Esophagus mucosa (tissue), 1 donor: ENCODE measurements around the gene ADGRL1. TPM values are rescaled to one million over a fixed set of nuclear protein-coding genes. Genes with fewer than 3 reads are reported as not detected.
"Not testable (repeated sequence)": the region's sequence is repeated elsewhere in the genome, so short reads cannot be mapped to it uniquely, and the experiment has no call there.

ENCODE experiments used
- ATAC-seq: fragments of 200-7000 bp; cut with Tn5 transposase; one replicate; pipeline ENCODE4 v1.9.1; 2020
- total RNA-seq: library from RNA; stranded (reverse); gene quantifications from one replicate; pipeline ENCODE4 v1.2.4, GENCODE V29; 2023
- donor health status: DM: yes; HTN: yes; CAD: no.

The ADGRL1 gene
- 5.5 TPM for total RNA-seq

- ATAC-seq, result peak; percentile 1
Observed at GRCh38 chr19:14205452-14206287, at the start of gene ADGRL1. Gene ADGRL1 (minus strand): TSS chr19:14206169. CDS start chr19:14183602, 22,567 bp downstream.

- ATAC-seq, result not testable (repeated sequence)
Observed at GRCh38 chr19:14255316-14255715, 49.3 kb upstream of the ADGRL1 start.

- not testable (repeated sequence) for ATAC-seq
Observed at GRCh38 chr19:14253822-14254599, 48.0 kb upstream of the ADGRL1 start.

GRCh38 chr19:14252136-14252535 lies 46.2 kb upstream of the ADGRL1 start:
- ATAC-seq, result not testable (repeated sequence)

- no peak for ATAC-seq
Observed at GRCh38 chr19:14250870-14251269, 44.9 kb upstream of the ADGRL1 start.

GRCh38 chr19:14250315-14250714 lies 44.3 kb upstream of the ADGRL1 start:
- ATAC-seq, result not testable (repeated sequence)

GRCh38 chr19:14249891-14250290 lies 43.9 kb upstream of the ADGRL1 start:
- not testable (repeated sequence) for ATAC-seq

- peak; percentile 47 for ATAC-seq
Observed at GRCh38 chr19:14249012-14249754, 43.2 kb upstream of the ADGRL1 start.

GRCh38 chr19:14248578-14249011 lies 42.6 kb upstream of the ADGRL1 start:
- peak; percentile 27 for ATAC-seq

GRCh38 chr19:14247548-14248471 lies 41.8 kb upstream of the ADGRL1 start:
- peak; percentile 34 for ATAC-seq

- not testable (repeated sequence) for ATAC-seq
Observed at GRCh38 chr19:14247205-14247547, 41.2 kb upstream of the ADGRL1 start.

- ATAC-seq, result not testable (repeated sequence)
Observed at GRCh38 chr19:14244393-14244792, 38.4 kb upstream of the ADGRL1 start.

- ATAC-seq, result not testable (repeated sequence)
Observed at GRCh38 chr19:14243718-14244117, 37.7 kb upstream of the ADGRL1 start.

GRCh38 chr19:14237014-14237941 lies 31.3 kb upstream of the ADGRL1 start:
- no peak for ATAC-seq

- not testable (repeated sequence) for ATAC-seq
Observed at GRCh38 chr19:14232945-14233344, 27.0 kb upstream of the ADGRL1 start.

- ATAC-seq, result not testable (repeated sequence)
Observed at GRCh38 chr19:14228446-14229071, 22.6 kb upstream of the ADGRL1 start.

GRCh38 chr19:14226498-14226897 lies 20.5 kb upstream of the ADGRL1 start:
- ATAC-seq, result not testable (repeated sequence)

- no peak for ATAC-seq
Observed at GRCh38 chr19:14222886-14223285, 16.9 kb upstream of the ADGRL1 start.

- peak; percentile 75 for ATAC-seq
Observed at GRCh38 chr19:14221345-14221744, 15.4 kb upstream of the ADGRL1 start.
